DND-41 (cell line): ENCODE measurements around the gene SPATA19.

ENCODE experiments used
- ATAC-seq: fragments of 200-7000 bp; cut with Tn5 transposase; 3 replicates; pipeline ENCODE4 v1.9.1; 2021; ENCODE audit warnings: low read depth; ENCODE audit not compliant: insufficient read depth
- DNase-seq: peaks from one replicate; pipeline ENCODE4 v3.0.0-alpha.2; 2020
- H2AFZ ChIP-seq: 2 replicates; pipeline ENCODE4 v1.6.0; 2012; ENCODE audit warnings: low read depth, low read length
- H3K27ac ChIP-seq: 2 replicates; pipeline ENCODE4 v1.5.1; 2012; ENCODE audit warnings: low read length, inconsistent platforms
- H3K27me3 ChIP-seq: fragments of 200-600 bp; sonication (generic); 2 replicates; pipeline ENCODE4 v1.6.0; 2012; ENCODE audit warnings: low read length, mild to moderate bottlenecking, inconsistent platforms; ENCODE audit not compliant: insufficient read depth, poor library complexity
- H3K36me3 ChIP-seq: 2 replicates; pipeline ENCODE4 v1.5.1; 2012; ENCODE audit warnings: low read length, inconsistent platforms; ENCODE audit not compliant: insufficient read depth
- H3K4me1 ChIP-seq: 2 replicates; pipeline ENCODE4 v1.5.1; 2012; ENCODE audit warnings: mild to moderate bottlenecking, low read length; ENCODE audit not compliant: insufficient read depth
- H3K4me2 ChIP-seq: 2 replicates; pipeline ENCODE4 v1.6.0; 2012; ENCODE audit warnings: mild to moderate bottlenecking, moderate library complexity, low read length, inconsistent platforms; ENCODE audit not compliant: insufficient read depth
- H3K4me3 ChIP-seq, 2 experiments: fragments of 200-600 bp in 1 of 2; shearing (Covaris generic) in 1 of 2; 2 replicates each; pipeline ENCODE4 v1.5.1; 2012 to 2016; ENCODE audit warnings: inconsistent platforms in 2 of 2, low read length in 2 of 2, mild to moderate bottlenecking in 2 of 2, low read depth in 1 of 2, moderate library complexity in 1 of 2
- H3K79me2 ChIP-seq: 2 replicates; pipeline ENCODE4 v1.6.0; 2012; ENCODE audit warnings: low read length, inconsistent platforms; ENCODE audit not compliant: insufficient read depth
- H3K9ac ChIP-seq: 2 replicates; pipeline ENCODE4 v1.6.0; 2012; ENCODE audit warnings: low read depth, mild to moderate bottlenecking, inconsistent platforms, low read length, moderate library complexity
- H3K9me3 ChIP-seq: 2 replicates; pipeline ENCODE4 v1.5.1; 2012; ENCODE audit warnings: low read length, moderate library complexity, mild to moderate bottlenecking, inconsistent platforms; ENCODE audit not compliant: insufficient read depth, severe bottlenecking
- H4K20me1 ChIP-seq: 2 replicates; pipeline ENCODE4 v1.6.0; 2012; ENCODE audit warnings: low read length; ENCODE audit not compliant: insufficient read depth
- EZH2 ChIP-seq: IDR thresholded peaks from 3 replicates; pipeline ENCODE4 v1.6.1; 2012; ENCODE audit warnings: borderline replicate concordance, low read depth, mild to moderate bottlenecking, moderate library complexity, low read length, inconsistent platforms; ENCODE audit not compliant: severe bottlenecking
- TF ChIP-seq, protein P1 (sequence below): IDR thresholded peaks from 2 replicates; pipeline ENCODE4 v1.5.1; 2012; ENCODE audit warnings: borderline replicate concordance, low read length, moderate library complexity, mild to moderate bottlenecking; ENCODE audit not compliant: poor library complexity, severe bottlenecking; ENCODE audit errors: extremely low read depth

SPATA19 gene

DNA sequence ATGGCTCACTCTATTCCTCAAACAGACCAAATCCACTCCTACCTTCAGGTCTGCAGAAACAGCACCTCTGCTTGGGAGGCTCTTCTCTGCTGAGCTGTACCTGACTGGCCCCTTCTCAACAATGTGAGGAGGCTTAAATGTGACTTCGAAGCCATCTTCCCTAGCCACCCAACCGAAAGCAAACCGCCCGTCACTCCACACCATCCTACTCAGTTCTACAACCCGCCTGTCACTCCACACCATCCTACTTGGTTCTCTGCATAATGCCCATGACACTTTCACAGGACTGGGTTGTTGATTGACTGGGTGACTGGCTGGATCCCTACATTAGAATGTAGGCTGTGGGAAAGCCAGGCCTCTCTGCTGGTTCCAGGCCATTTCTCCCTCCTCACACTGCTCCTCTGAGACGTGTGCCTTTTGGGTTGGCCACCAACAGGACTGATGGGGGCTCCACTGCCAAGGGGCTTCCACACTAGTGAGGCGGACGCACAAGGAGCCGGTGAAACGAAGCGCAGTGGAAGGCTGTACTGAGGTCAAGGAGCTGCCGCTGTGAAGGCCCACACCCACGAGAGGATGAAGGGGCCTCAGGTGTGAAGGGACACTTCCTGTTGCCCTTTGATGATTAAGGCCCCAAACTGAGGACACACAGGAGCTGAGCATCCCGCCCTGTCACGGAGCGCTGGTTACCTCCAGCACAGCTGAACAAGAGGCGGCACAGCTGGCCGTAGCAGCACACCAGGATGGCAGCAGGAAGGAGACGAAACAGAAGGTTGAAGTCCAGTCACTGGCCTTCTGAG lies 47.5 kb upstream of the SPATA19 start:
- Histone ChIP-seq H3K9me3 (no peaks in the 10 kb centered on the region), H3K4me3 (no peak overlapping the region), H3K4me1 (no peaks in the 10 kb centered on the region), H3K79me2 (no peaks in the 10 kb centered on the region), H3K36me3 (no peaks in the 10 kb centered on the region), H3K9ac (no peak overlapping the region), H2AFZ (no peak overlapping the region), H3K27ac (no peak overlapping the region), H3K27me3 (peaks cover 16% of the 10 kb centered on the region), H4K20me1 (no peaks in the 10 kb centered on the region), H3K4me2 (no peak overlapping the region)
- TF ChIP-seq, protein P1, sequence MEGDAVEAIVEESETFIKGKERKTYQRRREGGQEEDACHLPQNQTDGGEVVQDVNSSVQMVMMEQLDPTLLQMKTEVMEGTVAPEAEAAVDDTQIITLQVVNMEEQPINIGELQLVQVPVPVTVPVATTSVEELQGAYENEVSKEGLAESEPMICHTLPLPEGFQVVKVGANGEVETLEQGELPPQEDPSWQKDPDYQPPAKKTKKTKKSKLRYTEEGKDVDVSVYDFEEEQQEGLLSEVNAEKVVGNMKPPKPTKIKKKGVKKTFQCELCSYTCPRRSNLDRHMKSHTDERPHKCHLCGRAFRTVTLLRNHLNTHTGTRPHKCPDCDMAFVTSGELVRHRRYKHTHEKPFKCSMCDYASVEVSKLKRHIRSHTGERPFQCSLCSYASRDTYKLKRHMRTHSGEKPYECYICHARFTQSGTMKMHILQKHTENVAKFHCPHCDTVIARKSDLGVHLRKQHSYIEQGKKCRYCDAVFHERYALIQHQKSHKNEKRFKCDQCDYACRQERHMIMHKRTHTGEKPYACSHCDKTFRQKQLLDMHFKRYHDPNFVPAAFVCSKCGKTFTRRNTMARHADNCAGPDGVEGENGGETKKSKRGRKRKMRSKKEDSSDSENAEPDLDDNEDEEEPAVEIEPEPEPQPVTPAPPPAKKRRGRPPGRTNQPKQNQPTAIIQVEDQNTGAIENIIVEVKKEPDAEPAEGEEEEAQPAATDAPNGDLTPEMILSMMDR: no peak
- no peak for TF ChIP-seq EZH2
- ATAC-seq (no peak), DNase-seq (no peak)

DNA sequence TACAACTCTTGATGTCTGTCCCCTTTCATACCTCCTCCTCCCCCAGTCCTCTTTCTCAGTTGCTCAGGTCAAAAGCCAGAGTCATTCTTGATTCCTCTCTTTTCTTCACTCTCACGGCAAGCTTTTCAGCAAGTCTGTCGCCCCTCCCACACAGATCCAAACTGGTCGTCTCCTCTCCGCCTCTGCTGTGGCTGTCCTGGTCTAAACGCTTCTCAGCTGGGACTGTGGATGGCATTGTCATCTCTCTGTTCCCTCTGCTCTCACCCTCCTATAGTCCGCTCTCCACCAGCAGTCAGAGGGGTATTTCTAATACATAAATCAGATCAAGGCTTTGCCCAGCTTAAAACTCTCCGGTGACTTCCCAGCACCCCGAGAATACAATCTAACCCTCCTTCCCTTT lies 46.8 kb upstream of the SPATA19 start:
- H3K9me3 ChIP-seq: no peaks in the 10 kb centered on the region
- H3K27ac ChIP-seq: no peak overlapping the region

DNA sequence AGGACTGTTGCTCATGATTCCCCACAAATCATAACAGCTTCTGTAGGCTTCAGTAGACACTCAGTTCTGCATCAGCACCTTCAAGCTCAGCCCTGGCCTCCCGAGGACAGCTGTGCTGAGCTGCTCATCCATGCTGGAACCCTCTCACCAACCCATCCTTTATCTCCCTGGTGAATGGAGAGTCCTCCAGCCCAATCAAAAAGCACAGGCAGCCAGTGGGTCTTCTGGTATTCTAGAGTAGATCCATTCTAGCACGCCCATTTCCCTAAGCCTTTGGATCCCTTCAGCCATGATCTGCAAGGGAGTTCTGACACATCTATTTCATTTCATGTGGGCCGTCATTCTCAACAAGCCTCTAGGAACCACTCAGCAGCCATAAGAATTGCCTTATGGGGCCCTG lies 44.6 kb upstream of the SPATA19 start:
- H3K36me3 ChIP-seq: no peaks in the 10 kb centered on the region
- TF ChIP-seq, protein P1: no peak
- no peak for TF ChIP-seq EZH2
- no peaks in the 10 kb centered on the region for H3K9me3 ChIP-seq
- H2AFZ ChIP-seq: no peak overlapping the region
- no peak overlapping the region for H3K4me2 ChIP-seq
- no peaks in the 10 kb centered on the region for H4K20me1 ChIP-seq
- ATAC-seq: no peak
- H3K27ac ChIP-seq: no peak overlapping the region
- no peak overlapping the region for H3K4me3 ChIP-seq
- H3K4me1 ChIP-seq: no peaks in the 10 kb centered on the region
- peaks cover 32% of the 10 kb centered on the region for H3K27me3 ChIP-seq
- no peaks in the 10 kb centered on the region for H3K79me2 ChIP-seq
- H3K9ac ChIP-seq: no peak overlapping the region
- no peak for DNase-seq

More for the DNA sequence above, 46.8 kb upstream of the SPATA19 start:
- DNase-seq (no peak), ATAC-seq (no peak)
- Histone ChIP-seq H3K4me1 (no peaks in the 10 kb centered on the region), H3K36me3 (no peaks in the 10 kb centered on the region), H3K4me2 (no peak overlapping the region), H2AFZ (no peak overlapping the region), H4K20me1 (no peaks in the 10 kb centered on the region), H3K27me3 (peaks cover 23% of the 10 kb centered on the region), H3K4me3 (no peak overlapping the region), H3K79me2 (no peaks in the 10 kb centered on the region), H3K9ac (no peak overlapping the region)
- no peak for TF ChIP-seq EZH2
- TF ChIP-seq, protein P1: no peak
